Measurements from ENCODE around the gene ADRB2.
"Not testable (repeated sequence)": the region's sequence is repeated elsewhere in the genome, so short reads cannot be mapped to it uniquely, and the experiment has no call there.

ADRB2 gene

DNA sequence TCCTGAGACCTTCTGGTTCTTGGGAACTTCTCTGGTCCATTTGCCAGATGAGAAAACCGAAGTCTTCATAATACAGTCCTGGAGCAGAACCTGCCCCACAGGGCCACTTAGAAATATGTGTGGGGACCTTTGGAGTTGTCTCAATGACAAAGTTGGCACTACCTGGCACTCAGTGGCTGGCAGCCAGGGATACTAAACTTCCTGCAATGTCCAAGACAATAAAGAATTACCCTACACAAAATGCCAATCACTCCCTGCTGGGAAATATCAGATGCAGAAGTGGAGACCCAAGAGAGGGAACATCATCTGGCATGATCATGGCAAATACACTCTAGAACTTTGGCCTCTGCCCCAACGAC, 29.6 kb downstream of the ADRB2 start:
- DNase-seq (no peak), ATAC-seq (no peak)

DNA sequence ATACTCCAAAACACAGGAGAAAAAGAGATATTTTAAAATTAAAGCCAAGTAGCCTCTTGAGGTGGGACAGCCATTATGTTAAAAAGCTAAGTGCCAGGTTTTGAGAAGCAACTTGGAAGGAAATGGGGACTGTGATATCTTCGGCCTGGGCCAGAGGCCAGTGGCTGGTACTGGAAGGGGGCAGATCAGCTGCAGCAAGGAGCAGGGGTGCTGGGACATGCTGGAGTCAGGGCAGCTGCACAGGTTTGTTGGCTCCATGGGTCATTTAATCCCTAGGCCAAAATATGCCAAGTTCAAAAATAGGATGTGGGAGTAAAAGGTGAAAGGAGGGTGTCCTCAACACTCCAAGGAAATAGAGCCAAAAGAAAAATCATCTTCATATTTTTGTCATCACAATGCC, 30.0 kb downstream of the ADRB2 start:
- DNase-seq (no peak), ATAC-seq (no peak)

DNA sequence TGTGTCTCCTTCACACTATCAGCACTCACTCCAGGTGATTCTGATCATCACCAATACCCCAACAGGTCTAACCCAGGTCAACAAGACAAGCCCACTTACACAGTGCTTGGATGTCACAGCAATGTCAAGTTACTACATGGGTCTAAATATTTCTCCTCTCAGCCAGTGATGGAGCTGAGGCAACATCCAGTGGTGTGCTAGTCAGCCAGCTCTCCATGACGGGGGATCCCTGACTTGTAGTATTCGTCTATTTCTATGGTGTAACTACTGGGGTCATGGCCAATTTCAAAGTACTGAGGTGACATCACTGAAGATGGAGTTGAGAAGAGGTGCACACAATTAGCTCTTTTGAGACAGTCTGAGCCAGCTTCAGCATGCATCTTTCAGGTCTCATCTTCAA, 31.1 kb downstream of the ADRB2 start:
- no peak for DNase-seq
- ATAC-seq: no peak

- DNase-seq (no peak), ATAC-seq (no peak)
These were observed 31.7 kb downstream of the ADRB2 start for GRCh38 chr5:148858106-148858505.

DNA sequence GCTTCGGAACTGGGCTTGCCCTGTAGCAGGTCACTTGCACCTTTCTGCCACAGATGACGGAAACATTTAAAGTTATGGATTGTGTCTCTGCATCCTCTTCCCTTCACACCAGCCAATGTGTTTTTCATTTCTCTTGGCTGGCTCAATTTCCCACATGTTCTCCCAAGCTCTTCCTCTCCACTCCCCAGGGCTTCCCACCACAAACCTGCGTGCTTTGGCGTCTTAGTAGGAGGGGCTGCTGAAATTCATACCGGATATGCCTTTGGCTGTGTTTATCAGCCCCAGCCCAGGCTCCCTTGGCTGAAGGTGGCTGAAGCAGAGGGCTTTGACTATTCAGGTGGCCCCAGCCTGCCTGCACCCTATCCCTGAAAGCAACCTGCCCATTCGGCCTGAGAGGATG, 32.1 kb downstream of the ADRB2 start:
- no peak for DNase-seq

GRCh38 chr5:148859703-148860102, 33.3 kb downstream of the ADRB2 start:
- no peak for DNase-seq
- ATAC-seq: no peak

More for the DNA sequence above, 32.1 kb downstream of the ADRB2 start:
- no peak for ATAC-seq

- no peak for DNase-seq
- ATAC-seq: no peak
These were observed 34.2 kb downstream of the ADRB2 start for GRCh38 chr5:148860599-148860998.

- ATAC-seq: no peak
These were observed 34.7 kb downstream of the ADRB2 start for GRCh38 chr5:148861088-148861487.

DNA sequence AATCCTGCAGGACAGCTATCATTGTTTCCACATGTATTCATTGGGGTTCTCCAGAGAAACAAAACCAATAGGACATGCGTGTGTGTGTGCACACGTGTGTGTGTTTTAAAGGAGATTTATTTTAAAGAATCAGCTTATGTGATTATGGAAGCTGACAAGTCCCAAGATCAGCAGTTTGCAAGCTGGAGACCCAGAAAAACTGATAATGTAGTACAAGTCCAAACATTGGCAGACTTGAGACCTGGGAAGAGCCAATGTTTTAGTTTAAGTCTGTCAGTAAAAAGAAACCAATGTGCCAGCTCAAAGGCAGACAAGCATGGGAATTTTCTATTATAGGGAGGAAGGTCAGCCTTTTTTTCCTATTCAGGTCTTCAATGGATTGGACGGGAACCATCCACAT, 35.3 kb downstream of the ADRB2 start:
- ATAC-seq: no peak

More at GRCh38 chr5:148861088-148861487, 34.7 kb downstream of the ADRB2 start:
- DNase-seq: no peak

DNA sequence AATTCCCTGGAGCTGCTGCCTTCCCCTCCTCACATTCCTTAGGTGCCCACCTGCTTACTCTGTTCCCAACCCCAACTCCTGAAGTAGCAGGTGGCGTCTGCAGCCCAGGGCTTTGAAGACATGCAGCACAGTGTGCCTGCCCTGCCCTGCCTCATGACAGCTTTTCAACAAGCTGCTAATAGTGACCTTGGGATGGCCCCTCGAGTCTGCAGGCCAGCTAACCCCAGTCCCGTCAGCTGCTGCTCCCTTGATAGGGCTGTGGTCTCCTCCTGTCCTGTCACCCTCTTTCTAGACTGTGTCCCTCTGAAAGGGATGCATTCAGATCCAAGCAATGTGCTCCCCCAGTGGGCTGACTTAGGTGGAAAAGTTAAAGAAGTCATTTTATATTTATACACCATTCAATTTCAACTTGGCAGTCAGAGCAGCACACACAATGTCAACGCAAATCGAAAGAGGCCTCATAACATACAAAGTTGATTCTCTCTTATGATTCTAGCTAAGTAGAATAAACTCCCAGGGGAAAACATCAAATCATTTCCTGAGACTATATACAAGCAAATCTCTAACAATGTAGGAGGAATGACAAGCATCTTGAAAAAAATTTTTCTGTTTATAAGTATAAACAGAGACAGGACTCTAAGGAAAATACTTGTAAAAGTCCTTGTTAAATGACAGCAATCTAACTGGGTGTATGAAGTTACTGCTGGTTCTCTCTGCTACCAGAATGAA, 37.9 kb downstream of the ADRB2 start:
- DNase-seq (no peak), ATAC-seq (no peak)

More for the DNA sequence above, 35.3 kb downstream of the ADRB2 start:
- no peak for DNase-seq

DNA sequence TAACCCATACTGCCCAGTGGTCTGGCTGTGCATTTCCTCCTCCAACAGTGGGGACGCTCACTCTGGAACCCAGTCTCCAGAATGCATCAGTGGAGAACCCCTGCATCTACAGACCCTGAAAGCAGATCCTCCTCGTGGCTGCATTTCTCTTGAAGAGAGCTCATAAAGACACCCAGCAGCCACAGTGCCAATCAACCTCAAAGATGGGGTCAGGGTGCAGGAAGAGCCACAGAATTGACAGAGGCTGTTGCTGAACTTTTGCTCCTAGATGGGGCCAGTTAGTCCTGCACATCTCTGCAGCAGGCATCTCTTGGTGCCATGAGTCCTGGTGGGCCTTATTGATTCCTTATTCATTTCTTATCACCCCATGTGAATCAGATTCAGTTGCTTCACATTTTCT, 39.6 kb downstream of the ADRB2 start:
- DNase-seq: no peak
- ATAC-seq: no peak

- DNase-seq (no peak), ATAC-seq (no peak)
These were observed 46.7 kb downstream of the ADRB2 start for GRCh38 chr5:148873120-148873519.

GRCh38 chr5:148873690-148874485, 47.5 kb downstream of the ADRB2 start:
- DNase-seq (no peak), ATAC-seq (no peak)

GRCh38 chr5:148875205-148875875, 48.9 kb downstream of the ADRB2 start:
- DNase-seq: no peak
- no peak for ATAC-seq

DNA sequence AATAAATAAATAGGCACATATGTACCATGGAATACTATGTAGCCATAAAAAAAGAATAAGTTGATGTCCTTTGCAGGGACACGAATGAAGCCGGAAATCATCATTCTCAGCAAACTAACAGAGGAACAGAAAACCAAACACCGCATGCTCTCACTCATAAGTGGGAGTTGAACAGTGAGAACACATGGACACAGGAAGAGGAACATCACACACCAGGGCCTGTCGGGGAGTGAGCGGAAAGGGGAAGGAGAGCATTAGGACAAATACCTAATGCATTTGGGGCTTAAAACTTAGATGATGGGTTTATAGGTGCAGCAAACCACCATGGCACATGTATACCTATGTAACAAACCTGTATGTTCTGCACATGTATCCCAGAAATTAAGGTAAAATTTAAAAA, 51.0 kb downstream of the ADRB2 start:
- not testable (repeated sequence) for ATAC-seq, DNase-seq

All from stimulated activated naive CD8-positive, alpha-beta T cell treated with anti-CD3 and anti-CD28 coated beads, Interleukin-15, Interleukin-2, amounts not matched to agents 100 U/mL and 50 U/mL, for 24 hours (primary cell).